ENCODE data around the gene ADPRHL1. TPM values are rescaled to one million over a fixed set of nuclear protein-coding genes. Genes with fewer than 3 reads are reported as not detected.

ADPRHL1 gene
- total RNA-seq, 1 experiment from 2014 or later = 1.5 TPM

DNA sequence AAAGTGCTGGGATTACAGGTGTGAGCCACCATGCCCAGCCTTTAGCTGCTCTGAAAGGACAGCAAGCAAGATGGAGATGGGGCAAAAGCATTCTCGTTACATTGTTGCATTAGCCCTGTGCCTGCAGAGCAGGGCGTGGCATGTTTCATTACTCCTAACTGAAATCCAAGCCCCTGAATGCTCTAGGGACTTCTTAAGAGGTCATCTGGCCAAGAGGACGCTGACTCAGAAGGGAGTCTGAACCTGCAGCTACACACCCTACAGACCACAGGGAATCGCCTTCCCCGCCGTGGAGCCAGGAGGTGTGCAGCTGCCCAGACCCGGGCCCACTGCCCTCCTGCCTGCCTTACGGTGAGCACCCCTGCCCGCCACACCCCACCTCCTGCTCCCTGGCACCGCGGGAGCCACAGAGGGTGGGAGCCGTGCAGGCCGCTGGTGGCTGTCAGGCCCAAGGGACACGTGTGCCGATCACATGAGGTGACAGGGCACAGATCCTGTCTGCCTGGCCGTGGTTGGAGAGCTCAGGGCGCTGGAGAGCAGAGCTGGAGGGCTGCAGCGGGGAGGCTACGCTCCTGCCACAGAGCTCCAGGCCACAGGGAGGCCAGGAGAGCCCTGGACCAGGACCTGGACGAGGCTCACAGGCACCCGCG is 27.2 kb downstream of the ADPRHL1 start (continued):
- TF ChIP-seq, protein P1, sequence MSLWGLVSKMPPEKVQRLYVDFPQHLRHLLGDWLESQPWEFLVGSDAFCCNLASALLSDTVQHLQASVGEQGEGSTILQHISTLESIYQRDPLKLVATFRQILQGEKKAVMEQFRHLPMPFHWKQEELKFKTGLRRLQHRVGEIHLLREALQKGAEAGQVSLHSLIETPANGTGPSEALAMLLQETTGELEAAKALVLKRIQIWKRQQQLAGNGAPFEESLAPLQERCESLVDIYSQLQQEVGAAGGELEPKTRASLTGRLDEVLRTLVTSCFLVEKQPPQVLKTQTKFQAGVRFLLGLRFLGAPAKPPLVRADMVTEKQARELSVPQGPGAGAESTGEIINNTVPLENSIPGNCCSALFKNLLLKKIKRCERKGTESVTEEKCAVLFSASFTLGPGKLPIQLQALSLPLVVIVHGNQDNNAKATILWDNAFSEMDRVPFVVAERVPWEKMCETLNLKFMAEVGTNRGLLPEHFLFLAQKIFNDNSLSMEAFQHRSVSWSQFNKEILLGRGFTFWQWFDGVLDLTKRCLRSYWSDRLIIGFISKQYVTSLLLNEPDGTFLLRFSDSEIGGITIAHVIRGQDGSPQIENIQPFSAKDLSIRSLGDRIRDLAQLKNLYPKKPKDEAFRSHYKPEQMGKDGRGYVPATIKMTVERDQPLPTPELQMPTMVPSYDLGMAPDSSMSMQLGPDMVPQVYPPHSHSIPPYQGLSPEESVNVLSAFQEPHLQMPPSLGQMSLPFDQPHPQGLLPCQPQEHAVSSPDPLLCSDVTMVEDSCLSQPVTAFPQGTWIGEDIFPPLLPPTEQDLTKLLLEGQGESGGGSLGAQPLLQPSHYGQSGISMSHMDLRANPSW (CRISPR knock-in tag; conservative IDR thresholded peaks at IDR 0.05; ENCODE audit: low read depth) = no peak
- TF ChIP-seq HMGA2 (CRISPR knock-in tag; IDR thresholded peaks at IDR 0.05) (no peak), GTF2I (CRISPR knock-in tag; conservative IDR thresholded peaks at IDR 0.05) (no peak), KAT7 (CRISPR knock-in tag; IDR thresholded peaks at IDR 0.05; ENCODE audit: borderline replicate concordance) (no peak), ETV6 (CRISPR knock-in tag; IDR thresholded peaks at IDR 0.05) (no peak), NFYB (CRISPR knock-in tag; conservative IDR thresholded peaks at IDR 0.05; ENCODE audit: low read depth) (no peak), SOX15 (CRISPR knock-in tag; IDR thresholded peaks at IDR 0.05) (no peak), MXD4 (CRISPR knock-in tag; IDR thresholded peaks at IDR 0.05; ENCODE audit: borderline replicate concordance) (no peak), EMX1 (CRISPR knock-in tag; IDR thresholded peaks at IDR 0.05) (no peak)
- TF ChIP-seq, protein P2, sequence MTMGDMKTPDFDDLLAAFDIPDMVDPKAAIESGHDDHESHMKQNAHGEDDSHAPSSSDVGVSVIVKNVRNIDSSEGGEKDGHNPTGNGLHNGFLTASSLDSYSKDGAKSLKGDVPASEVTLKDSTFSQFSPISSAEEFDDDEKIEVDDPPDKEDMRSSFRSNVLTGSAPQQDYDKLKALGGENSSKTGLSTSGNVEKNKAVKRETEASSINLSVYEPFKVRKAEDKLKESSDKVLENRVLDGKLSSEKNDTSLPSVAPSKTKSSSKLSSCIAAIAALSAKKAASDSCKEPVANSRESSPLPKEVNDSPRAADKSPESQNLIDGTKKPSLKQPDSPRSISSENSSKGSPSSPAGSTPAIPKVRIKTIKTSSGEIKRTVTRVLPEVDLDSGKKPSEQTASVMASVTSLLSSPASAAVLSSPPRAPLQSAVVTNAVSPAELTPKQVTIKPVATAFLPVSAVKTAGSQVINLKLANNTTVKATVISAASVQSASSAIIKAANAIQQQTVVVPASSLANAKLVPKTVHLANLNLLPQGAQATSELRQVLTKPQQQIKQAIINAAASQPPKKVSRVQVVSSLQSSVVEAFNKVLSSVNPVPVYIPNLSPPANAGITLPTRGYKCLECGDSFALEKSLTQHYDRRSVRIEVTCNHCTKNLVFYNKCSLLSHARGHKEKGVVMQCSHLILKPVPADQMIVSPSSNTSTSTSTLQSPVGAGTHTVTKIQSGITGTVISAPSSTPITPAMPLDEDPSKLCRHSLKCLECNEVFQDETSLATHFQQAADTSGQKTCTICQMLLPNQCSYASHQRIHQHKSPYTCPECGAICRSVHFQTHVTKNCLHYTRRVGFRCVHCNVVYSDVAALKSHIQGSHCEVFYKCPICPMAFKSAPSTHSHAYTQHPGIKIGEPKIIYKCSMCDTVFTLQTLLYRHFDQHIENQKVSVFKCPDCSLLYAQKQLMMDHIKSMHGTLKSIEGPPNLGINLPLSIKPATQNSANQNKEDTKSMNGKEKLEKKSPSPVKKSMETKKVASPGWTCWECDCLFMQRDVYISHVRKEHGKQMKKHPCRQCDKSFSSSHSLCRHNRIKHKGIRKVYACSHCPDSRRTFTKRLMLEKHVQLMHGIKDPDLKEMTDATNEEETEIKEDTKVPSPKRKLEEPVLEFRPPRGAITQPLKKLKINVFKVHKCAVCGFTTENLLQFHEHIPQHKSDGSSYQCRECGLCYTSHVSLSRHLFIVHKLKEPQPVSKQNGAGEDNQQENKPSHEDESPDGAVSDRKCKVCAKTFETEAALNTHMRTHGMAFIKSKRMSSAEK (CRISPR knock-in tag; IDR thresholded peaks at IDR 0.05; ENCODE audit: borderline replicate concordance) = no peak
- TF ChIP-seq, protein P3, sequence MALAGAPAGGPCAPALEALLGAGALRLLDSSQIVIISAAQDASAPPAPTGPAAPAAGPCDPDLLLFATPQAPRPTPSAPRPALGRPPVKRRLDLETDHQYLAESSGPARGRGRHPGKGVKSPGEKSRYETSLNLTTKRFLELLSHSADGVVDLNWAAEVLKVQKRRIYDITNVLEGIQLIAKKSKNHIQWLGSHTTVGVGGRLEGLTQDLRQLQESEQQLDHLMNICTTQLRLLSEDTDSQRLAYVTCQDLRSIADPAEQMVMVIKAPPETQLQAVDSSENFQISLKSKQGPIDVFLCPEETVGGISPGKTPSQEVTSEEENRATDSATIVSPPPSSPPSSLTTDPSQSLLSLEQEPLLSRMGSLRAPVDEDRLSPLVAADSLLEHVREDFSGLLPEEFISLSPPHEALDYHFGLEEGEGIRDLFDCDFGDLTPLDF (CRISPR knock-in tag; IDR thresholded peaks at IDR 0.05) = no peak
- TF ChIP-seq, protein P4, sequence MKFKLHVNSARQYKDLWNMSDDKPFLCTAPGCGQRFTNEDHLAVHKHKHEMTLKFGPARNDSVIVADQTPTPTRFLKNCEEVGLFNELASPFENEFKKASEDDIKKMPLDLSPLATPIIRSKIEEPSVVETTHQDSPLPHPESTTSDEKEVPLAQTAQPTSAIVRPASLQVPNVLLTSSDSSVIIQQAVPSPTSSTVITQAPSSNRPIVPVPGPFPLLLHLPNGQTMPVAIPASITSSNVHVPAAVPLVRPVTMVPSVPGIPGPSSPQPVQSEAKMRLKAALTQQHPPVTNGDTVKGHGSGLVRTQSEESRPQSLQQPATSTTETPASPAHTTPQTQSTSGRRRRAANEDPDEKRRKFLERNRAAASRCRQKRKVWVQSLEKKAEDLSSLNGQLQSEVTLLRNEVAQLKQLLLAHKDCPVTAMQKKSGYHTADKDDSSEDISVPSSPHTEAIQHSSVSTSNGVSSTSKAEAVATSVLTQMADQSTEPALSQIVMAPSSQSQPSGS (CRISPR knock-in tag; IDR thresholded peaks at IDR 0.05; ENCODE audit: borderline replicate concordance, low read depth) = no peak
- TF ChIP-seq, protein P5, sequence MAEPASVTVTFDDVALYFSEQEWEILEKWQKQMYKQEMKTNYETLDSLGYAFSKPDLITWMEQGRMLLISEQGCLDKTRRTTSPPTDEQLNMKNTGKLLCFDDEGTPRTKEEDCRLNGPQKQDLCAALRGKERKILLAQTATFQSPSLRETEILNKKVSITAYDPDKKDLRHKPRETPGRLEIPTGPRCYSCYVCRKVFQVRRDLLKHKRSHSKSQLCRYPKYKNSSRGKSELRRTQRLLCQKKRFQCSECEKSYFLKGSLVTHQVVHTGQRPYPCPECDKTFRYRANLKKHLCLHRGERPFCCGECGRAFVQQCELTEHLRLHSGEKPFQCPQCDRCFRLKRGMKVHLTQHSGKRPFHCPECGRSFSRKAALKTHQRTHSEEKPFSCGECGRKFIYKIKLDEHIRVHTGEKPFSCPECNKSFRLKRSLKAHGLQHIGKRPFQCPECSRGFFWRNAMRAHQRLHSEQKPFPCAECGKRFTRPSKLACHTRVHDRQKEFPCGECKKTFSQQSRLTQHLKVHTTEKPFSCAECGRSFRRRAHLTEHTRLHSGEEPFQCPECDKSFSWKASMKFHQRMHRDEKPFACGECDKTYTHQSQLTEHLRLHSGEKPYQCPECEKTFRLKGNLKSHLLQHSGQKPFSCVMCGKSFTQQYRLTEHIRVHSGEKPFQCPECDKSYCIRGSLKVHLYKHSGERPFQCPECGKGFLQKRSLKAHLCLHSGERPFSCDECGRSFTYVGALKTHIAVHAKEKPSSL (CRISPR knock-in tag; conservative IDR thresholded peaks at IDR 0.05) = no peak
- TF ChIP-seq, protein P6, sequence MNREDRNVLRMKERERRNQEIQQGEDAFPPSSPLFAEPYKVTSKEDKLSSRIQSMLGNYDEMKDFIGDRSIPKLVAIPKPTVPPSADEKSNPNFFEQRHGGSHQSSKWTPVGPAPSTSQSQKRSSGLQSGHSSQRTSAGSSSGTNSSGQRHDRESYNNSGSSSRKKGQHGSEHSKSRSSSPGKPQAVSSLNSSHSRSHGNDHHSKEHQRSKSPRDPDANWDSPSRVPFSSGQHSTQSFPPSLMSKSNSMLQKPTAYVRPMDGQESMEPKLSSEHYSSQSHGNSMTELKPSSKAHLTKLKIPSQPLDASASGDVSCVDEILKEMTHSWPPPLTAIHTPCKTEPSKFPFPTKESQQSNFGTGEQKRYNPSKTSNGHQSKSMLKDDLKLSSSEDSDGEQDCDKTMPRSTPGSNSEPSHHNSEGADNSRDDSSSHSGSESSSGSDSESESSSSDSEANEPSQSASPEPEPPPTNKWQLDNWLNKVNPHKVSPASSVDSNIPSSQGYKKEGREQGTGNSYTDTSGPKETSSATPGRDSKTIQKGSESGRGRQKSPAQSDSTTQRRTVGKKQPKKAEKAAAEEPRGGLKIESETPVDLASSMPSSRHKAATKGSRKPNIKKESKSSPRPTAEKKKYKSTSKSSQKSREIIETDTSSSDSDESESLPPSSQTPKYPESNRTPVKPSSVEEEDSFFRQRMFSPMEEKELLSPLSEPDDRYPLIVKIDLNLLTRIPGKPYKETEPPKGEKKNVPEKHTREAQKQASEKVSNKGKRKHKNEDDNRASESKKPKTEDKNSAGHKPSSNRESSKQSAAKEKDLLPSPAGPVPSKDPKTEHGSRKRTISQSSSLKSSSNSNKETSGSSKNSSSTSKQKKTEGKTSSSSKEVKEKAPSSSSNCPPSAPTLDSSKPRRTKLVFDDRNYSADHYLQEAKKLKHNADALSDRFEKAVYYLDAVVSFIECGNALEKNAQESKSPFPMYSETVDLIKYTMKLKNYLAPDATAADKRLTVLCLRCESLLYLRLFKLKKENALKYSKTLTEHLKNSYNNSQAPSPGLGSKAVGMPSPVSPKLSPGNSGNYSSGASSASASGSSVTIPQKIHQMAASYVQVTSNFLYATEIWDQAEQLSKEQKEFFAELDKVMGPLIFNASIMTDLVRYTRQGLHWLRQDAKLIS (CRISPR knock-in tag; IDR thresholded peaks at IDR 0.05; ENCODE audit: borderline replicate concordance) = no peak
